ENCODE data around the gene BBS9.

Gene BBS9

DNA sequence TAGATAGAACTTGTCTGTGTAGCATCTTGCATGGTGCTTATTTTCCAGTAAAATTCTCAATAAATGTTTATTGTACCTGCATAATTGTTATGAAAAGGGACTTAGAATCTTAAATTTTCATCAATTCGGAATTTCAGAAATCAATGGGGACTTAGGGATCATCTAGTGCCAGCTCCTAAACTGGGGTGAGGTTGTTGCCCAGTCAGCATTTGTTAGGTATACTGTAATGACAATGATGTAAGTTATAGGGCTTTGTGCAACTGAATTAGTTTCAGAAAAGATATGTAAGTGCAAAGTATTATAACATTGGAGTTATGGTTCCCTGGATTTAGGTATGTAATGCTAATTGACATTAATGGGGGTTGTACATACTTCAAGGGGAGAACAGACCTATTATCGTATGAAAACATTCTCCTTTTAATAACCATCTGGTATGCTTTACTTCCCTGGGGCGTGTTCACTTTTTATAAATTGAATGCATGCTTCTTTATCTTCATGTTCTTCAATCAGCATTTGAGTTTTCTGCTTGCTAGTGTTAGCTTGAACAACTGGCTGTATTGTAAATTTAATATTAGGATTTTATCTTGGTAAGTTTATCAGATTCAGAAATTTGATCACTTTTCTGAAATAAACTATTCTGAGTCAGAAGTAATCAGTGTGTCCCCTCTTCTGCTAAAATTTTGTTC, 270.3 kb downstream of the BBS9 start:
- TF ChIP-seq, protein P1, sequence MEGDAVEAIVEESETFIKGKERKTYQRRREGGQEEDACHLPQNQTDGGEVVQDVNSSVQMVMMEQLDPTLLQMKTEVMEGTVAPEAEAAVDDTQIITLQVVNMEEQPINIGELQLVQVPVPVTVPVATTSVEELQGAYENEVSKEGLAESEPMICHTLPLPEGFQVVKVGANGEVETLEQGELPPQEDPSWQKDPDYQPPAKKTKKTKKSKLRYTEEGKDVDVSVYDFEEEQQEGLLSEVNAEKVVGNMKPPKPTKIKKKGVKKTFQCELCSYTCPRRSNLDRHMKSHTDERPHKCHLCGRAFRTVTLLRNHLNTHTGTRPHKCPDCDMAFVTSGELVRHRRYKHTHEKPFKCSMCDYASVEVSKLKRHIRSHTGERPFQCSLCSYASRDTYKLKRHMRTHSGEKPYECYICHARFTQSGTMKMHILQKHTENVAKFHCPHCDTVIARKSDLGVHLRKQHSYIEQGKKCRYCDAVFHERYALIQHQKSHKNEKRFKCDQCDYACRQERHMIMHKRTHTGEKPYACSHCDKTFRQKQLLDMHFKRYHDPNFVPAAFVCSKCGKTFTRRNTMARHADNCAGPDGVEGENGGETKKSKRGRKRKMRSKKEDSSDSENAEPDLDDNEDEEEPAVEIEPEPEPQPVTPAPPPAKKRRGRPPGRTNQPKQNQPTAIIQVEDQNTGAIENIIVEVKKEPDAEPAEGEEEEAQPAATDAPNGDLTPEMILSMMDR (IDR thresholded peaks at IDR 0.05) = no peak

DNA sequence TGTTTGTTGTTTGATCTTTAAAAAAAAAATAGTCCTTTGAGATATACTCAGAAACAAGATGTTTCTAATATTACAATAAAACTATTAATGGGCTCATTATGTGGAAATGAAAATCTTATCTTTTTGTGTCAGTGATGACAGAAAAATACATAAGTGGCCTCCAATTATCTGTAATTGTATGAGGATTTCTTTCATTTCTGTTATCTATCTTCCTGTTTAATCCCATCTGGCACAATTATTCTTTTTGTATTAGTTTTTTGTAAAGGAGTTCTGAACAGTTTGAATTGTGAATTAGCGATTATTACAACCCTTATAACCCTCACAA, 270.8 kb downstream of the BBS9 start:
- TF ChIP-seq, protein P1 (IDR thresholded peaks at IDR 0.05) = no peak

DNA sequence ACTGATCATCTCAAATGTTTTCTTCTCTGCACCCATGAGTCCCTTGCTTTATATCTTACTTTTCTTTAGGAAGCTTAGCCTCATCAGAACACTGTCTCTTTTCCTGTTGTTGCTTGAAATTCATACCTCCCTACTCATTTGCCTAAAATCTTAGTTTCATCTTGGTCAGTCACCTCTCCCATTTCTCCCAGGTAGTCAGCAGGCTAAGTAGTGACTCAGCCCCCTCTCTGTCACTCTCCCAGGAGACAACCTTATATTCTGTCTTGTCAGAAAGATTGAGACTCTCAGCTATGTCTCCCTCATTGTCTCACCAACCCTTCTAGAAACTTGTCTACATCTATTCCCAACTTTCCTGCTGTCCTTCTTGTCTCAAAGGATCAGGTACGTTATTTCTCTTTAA, 280.9 kb downstream of the BBS9 start:
- TF ChIP-seq, protein P1 (IDR thresholded peaks at IDR 0.05) = no peak

DNA sequence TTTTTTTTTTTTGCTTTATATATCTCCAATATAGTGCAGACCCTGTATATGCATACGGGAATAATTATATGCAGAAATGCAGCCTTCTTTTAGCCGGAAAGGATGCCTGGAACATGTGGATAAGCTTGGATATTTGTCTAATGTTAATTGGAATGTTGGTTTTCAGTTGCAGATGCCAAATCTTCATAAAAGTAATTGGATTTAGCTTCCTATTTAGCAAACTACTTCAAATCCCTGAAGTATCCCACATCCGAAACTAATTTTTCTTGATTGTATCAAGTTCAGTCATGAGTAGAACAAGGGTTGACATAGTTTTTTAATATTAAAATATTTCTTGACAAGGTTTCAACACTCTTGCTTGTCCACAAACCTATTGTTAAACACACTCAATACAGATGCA, 281.7 kb downstream of the BBS9 start:
- TF ChIP-seq, protein P1 (IDR thresholded peaks at IDR 0.05) = no peak

DNA sequence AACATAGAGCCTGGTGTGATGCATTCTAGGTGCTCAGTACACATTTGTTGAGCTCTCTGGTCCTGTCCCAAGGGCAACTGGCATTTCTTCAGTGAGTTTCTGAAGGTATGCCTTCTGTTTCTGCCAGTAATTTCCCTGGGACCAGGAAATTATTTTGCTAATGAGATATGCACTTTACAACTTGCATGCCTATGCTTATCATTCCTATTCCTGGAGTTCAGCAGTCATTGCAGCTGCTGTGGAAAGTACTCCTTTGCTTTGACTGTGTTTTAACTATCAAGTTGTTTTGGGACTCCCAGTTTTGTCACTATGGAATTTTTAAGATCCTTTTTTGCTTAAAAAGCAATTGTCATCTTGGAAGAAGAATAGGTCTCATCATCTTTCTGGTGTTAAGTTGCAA, 283.0 kb downstream of the BBS9 start:
- TF ChIP-seq, protein P1 (IDR thresholded peaks at IDR 0.05) = no peak

DNA sequence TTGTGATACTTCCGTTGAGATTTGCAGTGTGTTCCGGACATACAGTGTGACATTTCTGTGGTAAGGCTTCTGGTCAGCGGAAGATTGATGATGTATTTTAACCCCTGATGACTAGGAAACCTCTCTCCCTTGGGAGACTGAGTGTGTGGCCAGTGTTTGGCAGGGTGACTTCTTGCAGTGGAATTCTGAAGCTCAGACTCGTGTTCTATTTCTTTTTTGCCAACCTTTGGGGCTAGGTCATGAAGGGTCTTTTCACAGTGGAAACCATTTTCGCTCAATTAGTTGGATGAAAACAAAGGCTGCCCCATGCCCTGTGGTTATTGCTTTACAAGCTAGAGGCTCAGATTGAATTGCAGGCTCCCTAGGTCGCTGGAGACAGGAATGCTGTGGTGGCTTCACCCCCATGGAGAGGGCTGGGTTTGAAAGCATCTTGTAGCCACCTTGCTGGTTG, 288.9 kb downstream of the BBS9 start:
- TF ChIP-seq, protein P1 (IDR thresholded peaks at IDR 0.05) = no peak

DNA sequence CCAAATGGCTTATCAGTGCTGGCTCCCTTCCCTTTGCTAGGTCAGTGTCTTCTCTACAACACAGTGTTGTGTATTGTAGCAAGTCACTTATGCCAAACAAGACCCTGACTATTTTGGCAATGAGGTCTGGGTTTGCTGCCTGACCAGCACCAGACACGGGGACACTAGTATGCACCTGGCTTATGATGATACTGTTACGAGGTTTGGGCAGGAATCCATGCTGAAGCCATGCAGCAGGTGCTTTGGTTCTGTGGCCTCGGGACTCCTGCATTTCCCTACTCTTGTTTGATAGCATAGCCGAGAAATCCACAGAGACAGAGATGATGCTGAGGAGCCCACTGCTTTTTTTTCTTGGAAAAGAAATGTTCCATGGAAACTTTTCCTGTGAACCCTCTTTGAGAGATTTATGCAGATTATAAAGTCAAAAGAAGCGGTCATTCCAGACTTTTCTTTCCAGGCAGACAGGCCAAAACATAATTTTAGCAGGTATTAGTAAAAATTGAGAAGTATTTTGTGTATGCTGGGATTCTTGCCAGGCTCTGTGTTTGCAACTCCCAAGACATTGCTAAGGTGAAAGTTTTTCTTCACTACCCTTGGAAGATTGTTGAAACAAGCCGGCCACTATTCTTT, 291.1 kb downstream of the BBS9 start:
- TF ChIP-seq, protein P1 (IDR thresholded peaks at IDR 0.05) = no peak

Measured in LNCAP (cell line).